BJ (cell line): ENCODE measurements around the gene TRIM25. TPM values are rescaled to one million over a fixed set of nuclear protein-coding genes. Genes with fewer than 3 reads are reported as not detected.

Experiments
- CTCF ChIA-PET: fragments of 350-600 bp; formaldehyde crosslinking; extraction: SDS; loops from one replicate; lab custom pipeline; 2021; ENCODE audit warnings: antibody characterized with exemption, inconsistent platforms; lab: Yijun Ruan, JAX
- POLR2A ChIA-PET: fragments of 300-600 bp; sonication (Branson Sonifier 250); formaldehyde crosslinking; extraction: SDS; loops from one replicate; lab custom pipeline; 2021; ENCODE audit warnings: antibody characterized with exemption; lab: Charles Lee
- DNase-seq: peaks from one replicate; pipeline ENCODE4 v3.0.0-alpha.2; 2011; ENCODE audit warnings: low read depth
- H3K27me3 ChIP-seq: 2 replicates; pipeline ENCODE4 v1.6.0; 2011; ENCODE audit warnings: low read length; ENCODE audit not compliant: control insufficient read depth, insufficient read depth
- H3K36me3 ChIP-seq: 2 replicates; pipeline ENCODE4 v1.5.1; 2011; ENCODE audit warnings: low read length; ENCODE audit not compliant: control insufficient read depth, insufficient read depth
- H3K4me3 ChIP-seq: 2 replicates; pipeline ENCODE4 v1.5.1; 2011; ENCODE audit warnings: low read depth, mild to moderate bottlenecking, control low read depth, low read length
- CTCF ChIP-seq: IDR thresholded peaks from 2 replicates; pipeline ENCODE4 v1.5.1; 2011; ENCODE audit warnings: low read depth, mild to moderate bottlenecking, control low read depth, inconsistent platforms, low read length, moderate library complexity; ENCODE audit not compliant: insufficient read depth
- polyA plus RNA-seq: library from polyadenylated mRNA; depleted of rRNA; stranded (reverse); fragments of >200 nt; gene quantifications from 2 replicates; pipeline ENCODE4 v1.2.3, GENCODE V29; 2011

Gene TRIM25
- polyA plus RNA-seq, 1 experiment: 25.6 TPM

GRCh38 chr17:56937687-56938086, 23.8 kb upstream of the TRIM25 start:
- DNase-seq: no peak
- no peak overlapping the region for H3K4me3 ChIP-seq
- H3K27me3 ChIP-seq: no peaks in the 10 kb centered on the region
- TF ChIP-seq CTCF: no peak
- peaks cover 5% of the 10 kb centered on the region for H3K36me3 ChIP-seq
- CTCF ChIA-PET: interaction anchor here (1.1 to 1.5 kb wide), 2 partner anchors 113 to 118 kb away, joined by 3 to 5 read pairs; no protein-coding TSS in a partner anchor
- POLR2A ChIA-PET: no interaction called here

- CTCF ChIA-PET: interaction anchor here (0.8 to 2.2 kb wide), 5 partner anchors 9 to 1756 kb away, joined by 3 to 14 read pairs (median 5); partner anchors contain the start of gene RAD51C
- TF ChIP-seq CTCF: no peak
- Histone ChIP-seq H3K4me3 (no peak overlapping the region), H3K27me3 (no peaks in the 10 kb centered on the region), H3K36me3 (peaks cover 4% of the 10 kb centered on the region)
- POLR2A ChIA-PET: no interaction called here
- DNase-seq: no peak
Observed at GRCh38 chr17:56936697-56937322, 23.0 kb upstream of the TRIM25 start.

- Histone ChIP-seq H3K36me3 (peaks cover 2% of the 10 kb centered on the region), H3K4me3 (no peak overlapping the region), H3K27me3 (no peaks in the 10 kb centered on the region)
- TF ChIP-seq CTCF: no peak
- no peak for DNase-seq
- CTCF ChIA-PET: interaction anchor here (2.2 kb wide), 1 partner anchor 116 kb away, joined by 14 read pairs; no protein-coding TSS in a partner anchor
- POLR2A ChIA-PET: no interaction called here
Observed at GRCh38 chr17:56935461-56935860, 21.6 kb upstream of the TRIM25 start.

GRCh38 chr17:56934280-56934679, 20.4 kb upstream of the TRIM25 start:
- Histone ChIP-seq H3K36me3 (peaks cover 2% of the 10 kb centered on the region), H3K4me3 (no peak overlapping the region), H3K27me3 (no peaks in the 10 kb centered on the region)
- ChIA-PET CTCF (no interaction called here), POLR2A (no interaction called here)
- no peak for TF ChIP-seq CTCF
- DNase-seq: no peak

- POLR2A ChIA-PET: no interaction called here
- no peak for TF ChIP-seq CTCF
- Histone ChIP-seq H3K27me3 (no peaks in the 10 kb centered on the region), H3K4me3 (no peak overlapping the region), H3K36me3 (peaks cover 2% of the 10 kb centered on the region)
- CTCF ChIA-PET: no interaction called here
- DNase-seq: no peak
Observed at GRCh38 chr17:56933868-56934267, 20.0 kb upstream of the TRIM25 start.
